Neural crest cell (in vitro differentiated cells): ENCODE data around the gene SRGAP2. TPM values are rescaled to one million over a fixed set of nuclear protein-coding genes. Genes with fewer than 3 reads are reported as not detected.
"Not testable (repeated sequence)": the region's sequence is repeated elsewhere in the genome, so short reads cannot be mapped to it uniquely, and the experiment has no call there.

ENCODE experiments used
- DNase-seq: peaks from one replicate; pipeline ENCODE4 v3.0.0; 2021; ENCODE audit warnings: low read depth, mixed read lengths, low spot score
- H3K27ac Mint-ChIP-seq: one replicate; pipeline ENCODE4 v1.8.0; 2021; ENCODE audit warnings: mild to moderate bottlenecking, mixed read lengths; ENCODE audit not compliant: unreplicated experiment
- H3K27me3 Mint-ChIP-seq: 2 replicates; pipeline ENCODE4 v1.8.0; 2021; ENCODE audit warnings: low read depth, mild to moderate bottlenecking, mixed read lengths
- H3K36me3 Mint-ChIP-seq: 2 replicates; pipeline ENCODE4 v1.8.0; 2021; ENCODE audit warnings: low read depth, mild to moderate bottlenecking, mixed read lengths
- H3K4me1 Mint-ChIP-seq: 2 replicates; pipeline ENCODE4 v1.8.0; 2021; ENCODE audit warnings: mixed read lengths
- H3K4me3 Mint-ChIP-seq: one replicate; pipeline ENCODE4 v1.8.0; 2021; ENCODE audit warnings: mild to moderate bottlenecking, mixed read lengths
- H3K9me3 Mint-ChIP-seq: 2 replicates; pipeline ENCODE4 v1.8.0; 2021; ENCODE audit warnings: mixed read lengths
- total RNA-seq: library from RNA; stranded (reverse); gene quantifications from 2 replicates; pipeline ENCODE4 v1.2.1, GENCODE V29; 2021

SRGAP2 gene
- total RNA-seq, 1 donor from 2014 or later = 117 TPM

DNA sequence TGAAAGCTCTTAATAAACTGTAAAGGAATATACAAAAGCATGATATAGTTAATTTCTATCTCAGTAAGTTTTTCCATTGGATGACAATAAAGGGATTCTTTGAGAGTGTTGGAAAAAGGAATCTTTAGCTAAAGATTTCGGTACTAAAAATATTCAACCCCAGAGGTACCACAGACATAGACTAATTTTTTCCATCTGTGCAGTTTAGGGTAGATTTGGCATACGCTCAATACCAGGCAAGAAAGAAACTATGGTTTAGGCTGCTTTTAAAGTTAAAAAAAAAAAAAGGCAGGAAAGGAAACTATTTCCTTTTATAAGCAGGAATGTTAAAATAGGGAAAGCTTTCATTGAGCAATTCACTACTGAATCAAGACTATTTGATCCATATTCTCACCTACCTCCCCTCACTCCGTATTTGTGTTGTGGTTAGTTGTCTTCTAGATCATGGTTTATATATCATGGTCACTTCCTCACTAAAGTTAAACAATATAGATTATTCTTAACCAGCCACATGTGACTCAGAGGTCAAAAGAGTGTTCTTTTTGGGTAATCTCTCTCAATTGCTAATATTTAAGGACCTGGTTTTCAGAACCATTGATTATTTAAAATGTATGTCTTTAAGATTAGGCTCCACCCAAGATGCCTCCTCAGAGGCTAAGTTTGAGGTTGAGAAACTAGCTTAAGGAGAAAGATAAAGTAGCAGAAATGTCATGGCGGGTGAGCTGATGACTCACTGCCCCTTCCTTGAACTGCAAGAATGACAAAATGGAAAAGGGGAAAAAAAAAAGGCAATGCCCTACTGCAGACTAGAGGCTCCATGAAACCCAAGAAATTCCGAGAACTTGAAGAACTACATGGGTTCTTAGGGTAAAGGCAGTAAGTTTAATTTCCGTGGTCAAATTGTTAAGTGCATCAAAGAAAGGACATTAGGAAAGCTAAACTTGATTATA lies 20.7 kb upstream of the SRGAP2 start:
- not testable (repeated sequence) for H3K27me3 Mint-ChIP-seq, H3K4me3 Mint-ChIP-seq, H3K4me1 Mint-ChIP-seq, DNase-seq, H3K9me3 Mint-ChIP-seq, H3K36me3 Mint-ChIP-seq, H3K27ac Mint-ChIP-seq

GRCh38 chr1:206183788-206184187 lies 19.6 kb upstream of the SRGAP2 start:
- H3K4me3 Mint-ChIP-seq, H3K9me3 Mint-ChIP-seq, H3K27ac Mint-ChIP-seq, DNase-seq, H3K4me1 Mint-ChIP-seq, H3K36me3 Mint-ChIP-seq, H3K27me3 Mint-ChIP-seq: not testable (repeated sequence)

DNA sequence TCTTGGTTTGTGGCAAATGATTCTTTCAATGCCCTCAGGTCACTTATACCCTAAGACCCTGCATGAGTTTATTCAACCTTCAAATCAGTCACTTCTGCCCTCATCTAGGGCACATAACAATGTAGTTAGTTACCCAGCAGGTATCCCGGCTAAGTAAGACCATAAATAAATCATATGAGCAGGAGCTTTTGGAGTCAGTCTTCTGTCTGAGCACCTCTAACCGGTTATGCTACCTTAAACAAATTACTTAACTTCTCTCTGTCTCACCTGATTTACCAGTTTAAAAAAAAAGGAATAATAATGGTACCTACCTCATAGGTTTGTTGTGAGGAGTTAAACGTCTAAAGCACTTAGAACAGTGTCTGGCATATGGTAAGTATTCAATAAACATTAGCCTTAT lies 17.6 kb upstream of the SRGAP2 start:
- not testable (repeated sequence) for H3K27me3 Mint-ChIP-seq, H3K9me3 Mint-ChIP-seq, H3K27ac Mint-ChIP-seq, DNase-seq, H3K4me1 Mint-ChIP-seq, H3K36me3 Mint-ChIP-seq, H3K4me3 Mint-ChIP-seq

DNA sequence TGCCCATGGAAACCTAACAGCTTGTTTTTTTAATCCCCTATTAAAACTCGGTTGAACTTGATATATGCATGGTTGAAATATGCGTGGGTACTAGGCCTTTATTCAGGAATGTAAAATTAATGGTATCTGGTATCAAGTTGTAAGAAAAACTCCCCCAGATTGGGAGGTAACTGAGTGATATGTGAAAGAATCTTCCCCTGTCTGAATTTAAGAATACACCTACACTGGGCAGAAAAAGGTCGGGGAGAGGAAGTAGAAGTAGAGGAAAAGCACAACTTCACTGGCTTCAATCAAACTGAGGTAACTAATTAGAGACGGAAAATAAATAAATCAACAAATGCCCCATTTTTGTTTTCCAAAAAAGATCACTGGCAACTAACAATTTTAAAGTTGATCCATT lies 16.5 kb upstream of the SRGAP2 start:
- not testable (repeated sequence) for H3K4me1 Mint-ChIP-seq, H3K36me3 Mint-ChIP-seq, H3K4me3 Mint-ChIP-seq, H3K27me3 Mint-ChIP-seq, DNase-seq, H3K27ac Mint-ChIP-seq, H3K9me3 Mint-ChIP-seq

- not testable (repeated sequence) for DNase-seq, H3K4me3 Mint-ChIP-seq, H3K9me3 Mint-ChIP-seq, H3K4me1 Mint-ChIP-seq, H3K36me3 Mint-ChIP-seq, H3K27me3 Mint-ChIP-seq, H3K27ac Mint-ChIP-seq
These were observed 8.2 kb upstream of the SRGAP2 start for GRCh38 chr1:206195182-206195581.

DNA sequence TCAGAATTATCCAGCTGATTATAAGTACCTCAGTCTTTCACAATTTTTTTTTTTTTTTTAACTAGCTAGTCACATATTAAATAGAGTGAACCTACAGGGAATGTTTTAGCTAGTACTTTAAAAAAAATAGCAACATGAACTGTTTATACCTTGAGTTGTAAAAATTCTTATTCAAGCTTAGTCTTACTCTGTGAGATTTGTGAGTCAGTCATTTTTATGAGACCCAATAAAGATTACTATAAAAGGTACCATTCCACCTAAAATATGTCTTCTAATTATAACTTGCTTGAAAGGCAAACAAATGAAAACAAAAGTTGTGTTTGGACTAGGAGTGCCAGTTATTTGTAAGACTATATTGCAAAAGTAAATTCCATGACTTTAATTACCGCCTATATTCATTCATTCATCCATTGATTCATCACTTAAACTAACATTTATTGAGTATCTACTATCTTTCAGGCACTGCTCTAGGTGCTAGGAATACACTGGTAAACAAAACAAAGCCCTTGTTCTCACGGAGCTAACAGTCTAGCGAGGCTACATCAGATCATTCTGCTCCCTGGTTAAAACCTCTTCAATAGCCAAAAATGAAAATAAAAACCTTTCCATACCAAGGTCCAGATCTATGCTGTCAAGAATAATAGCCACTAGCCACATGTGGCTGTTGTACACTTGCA lies 6.5 kb upstream of the SRGAP2 start:
- not testable (repeated sequence) for DNase-seq, H3K4me3 Mint-ChIP-seq, H3K9me3 Mint-ChIP-seq, H3K36me3 Mint-ChIP-seq, H3K27ac Mint-ChIP-seq, H3K4me1 Mint-ChIP-seq, H3K27me3 Mint-ChIP-seq

DNA sequence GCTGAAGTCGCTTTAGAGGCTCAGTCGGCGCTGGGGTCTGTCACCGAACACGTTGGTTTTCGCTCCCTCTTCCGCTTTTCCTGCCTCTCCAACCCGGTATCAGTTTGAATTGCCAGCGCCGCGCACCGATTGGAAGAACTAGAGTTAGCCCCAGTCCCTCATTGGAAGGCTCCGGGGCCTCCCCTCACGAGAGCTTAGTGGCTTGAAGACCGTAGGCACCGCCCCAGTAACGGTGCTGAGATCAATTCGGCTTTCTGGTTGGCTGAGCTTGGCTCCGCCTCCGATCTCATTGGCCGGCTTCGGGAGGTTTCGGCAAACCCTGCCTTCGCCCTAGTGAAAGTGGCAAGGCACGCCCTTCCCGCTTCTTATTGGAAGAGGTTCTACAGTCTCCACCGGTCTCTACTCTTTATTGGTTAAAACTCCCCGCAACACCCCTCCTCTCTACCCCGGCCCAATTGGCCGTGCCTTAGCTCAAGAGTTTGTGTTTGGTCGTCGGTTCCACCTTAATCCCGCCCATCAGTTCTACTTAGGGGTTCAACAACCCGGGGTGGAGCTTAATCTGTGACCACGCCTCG lies 465 bp upstream of the SRGAP2 start, which contains the start of gene FAM72A:
Gene FAM72A, minus strand, starts transcription at position 51 of the 575 bp plus-strand sequence. CDS start 814 bp downstream, outside the sequence.
- not testable (repeated sequence) for H3K27me3 Mint-ChIP-seq, H3K9me3 Mint-ChIP-seq, H3K4me1 Mint-ChIP-seq, H3K27ac Mint-ChIP-seq, H3K36me3 Mint-ChIP-seq
- peak; percentile 83 for DNase-seq
- peak within 1 kb of the TSS; percentile 88 for H3K4me3 Mint-ChIP-seq

DNA sequence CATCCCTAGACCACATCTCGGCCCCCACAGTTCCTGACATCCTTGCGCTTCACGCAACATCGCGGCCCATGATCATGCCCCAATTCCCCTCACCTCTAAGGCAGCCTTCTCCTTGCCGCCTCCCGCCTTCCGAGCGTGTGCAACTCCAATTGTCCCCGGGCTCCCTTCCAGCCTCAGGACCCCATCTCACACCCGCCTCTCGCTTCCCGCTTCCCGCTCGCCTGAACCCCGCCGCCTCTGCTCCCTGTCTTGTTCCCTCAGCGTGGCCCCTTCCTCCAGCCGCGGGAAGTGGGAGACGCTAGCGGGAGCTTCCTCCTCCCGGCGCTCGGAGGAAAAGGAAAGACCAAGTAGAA lies 794 bp downstream of the SRGAP2 start:
- not testable (repeated sequence) for H3K9me3 Mint-ChIP-seq, H3K27me3 Mint-ChIP-seq, DNase-seq, H3K36me3 Mint-ChIP-seq, H3K4me1 Mint-ChIP-seq, H3K27ac Mint-ChIP-seq, H3K4me3 Mint-ChIP-seq

DNA sequence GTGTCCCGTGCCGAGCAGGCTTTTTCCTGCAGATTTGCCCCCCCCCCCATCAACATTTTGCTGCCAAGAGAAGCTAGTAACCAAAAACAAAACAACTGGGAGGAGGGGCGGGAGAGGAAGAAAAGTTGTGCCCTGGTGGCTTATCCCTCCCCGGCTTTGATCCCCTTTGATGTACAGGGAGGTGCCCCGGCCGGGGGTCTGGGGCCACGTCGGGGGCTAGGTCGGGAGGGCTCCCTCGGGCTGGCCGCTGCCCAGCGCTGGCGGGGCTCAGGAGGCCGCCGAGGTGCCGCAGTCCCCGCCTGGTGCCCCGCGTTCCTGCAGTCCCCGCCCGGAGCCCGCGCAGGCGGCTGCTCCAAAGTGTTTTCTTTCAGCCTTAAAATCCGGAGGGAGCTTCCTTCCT lies 1.5 kb downstream of the SRGAP2 start:
- H3K4me1 Mint-ChIP-seq, H3K27me3 Mint-ChIP-seq, H3K27ac Mint-ChIP-seq, H3K36me3 Mint-ChIP-seq, H3K9me3 Mint-ChIP-seq: not testable (repeated sequence)
- H3K4me3 Mint-ChIP-seq = peak overlapping the region; percentile 94
- DNase-seq = peak; percentile 1

GRCh38 chr1:206205569-206205968 lies 2.2 kb downstream of the SRGAP2 start:
- not testable (repeated sequence) for H3K27ac Mint-ChIP-seq

DNA sequence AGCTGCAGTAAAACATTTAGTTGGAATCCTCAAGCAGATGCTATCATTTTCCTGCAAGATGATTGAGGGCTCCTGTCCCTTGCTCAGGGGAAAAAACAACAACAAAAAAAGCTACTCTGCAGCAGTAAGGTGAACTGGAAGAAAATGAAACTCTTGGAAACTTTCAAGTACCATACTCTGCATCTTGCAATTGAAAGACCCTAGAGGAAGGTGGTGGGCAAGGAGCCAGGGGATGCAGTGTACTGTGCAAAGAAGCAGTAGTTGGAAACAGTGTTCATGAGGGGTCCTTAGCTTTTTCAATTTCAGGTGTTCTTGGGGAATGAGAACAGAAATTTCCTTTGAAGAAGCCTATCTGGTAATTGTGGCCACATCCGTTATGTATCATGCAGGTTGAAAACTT lies 7.5 kb downstream of the SRGAP2 start:
- H3K36me3 Mint-ChIP-seq = not testable (repeated sequence)

More at GRCh38 chr1:206205569-206205968, 2.2 kb downstream of the SRGAP2 start:
- not testable (repeated sequence) for H3K36me3 Mint-ChIP-seq, H3K9me3 Mint-ChIP-seq, H3K4me3 Mint-ChIP-seq, H3K4me1 Mint-ChIP-seq, H3K27me3 Mint-ChIP-seq
- peak; percentile 1 for DNase-seq

GRCh38 chr1:206215600-206216392 lies 12.5 kb downstream of the SRGAP2 start:
- H3K27ac Mint-ChIP-seq, H3K36me3 Mint-ChIP-seq, H3K4me3 Mint-ChIP-seq, H3K27me3 Mint-ChIP-seq, H3K4me1 Mint-ChIP-seq, DNase-seq, H3K9me3 Mint-ChIP-seq: not testable (repeated sequence)

More for the DNA sequence above, 7.5 kb downstream of the SRGAP2 start:
- DNase-seq, H3K27me3 Mint-ChIP-seq, H3K27ac Mint-ChIP-seq, H3K4me3 Mint-ChIP-seq, H3K4me1 Mint-ChIP-seq, H3K9me3 Mint-ChIP-seq: not testable (repeated sequence)

DNA sequence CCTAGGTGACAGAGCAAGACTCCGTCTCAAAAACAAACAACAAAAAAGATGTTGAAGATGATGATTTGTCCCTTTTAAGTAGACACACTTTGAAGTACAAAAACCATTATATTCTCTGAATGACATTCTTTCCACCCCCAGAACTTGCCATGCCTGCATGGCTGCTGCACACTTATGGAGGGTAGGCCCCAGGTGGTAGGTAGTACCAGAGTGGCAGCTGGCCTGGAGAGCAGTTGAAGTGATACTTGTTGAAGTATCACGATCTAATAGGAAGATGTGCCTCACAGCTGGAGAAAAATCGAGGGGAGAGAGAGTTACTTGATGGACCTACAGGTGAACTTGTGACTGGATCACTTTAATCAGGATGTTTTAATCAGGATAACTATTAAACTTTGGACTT lies 14.9 kb downstream of the SRGAP2 start:
- not testable (repeated sequence) for H3K9me3 Mint-ChIP-seq, H3K36me3 Mint-ChIP-seq, DNase-seq, H3K27me3 Mint-ChIP-seq, H3K4me1 Mint-ChIP-seq, H3K27ac Mint-ChIP-seq, H3K4me3 Mint-ChIP-seq
